NT2/D1 (cell line): ENCODE data around the gene CNTN6.

Experiments
- DNase-seq: peaks from one replicate; pipeline ENCODE4 v3.0.0-alpha.2; 2011; ENCODE audit warnings: low read depth, low spot score
- H3K27me3 ChIP-seq: 2 replicates; pipeline ENCODE4 v1.6.0; 2011; ENCODE audit warnings: mild to moderate bottlenecking; ENCODE audit not compliant: insufficient read length, insufficient read depth
- H3K36me3 ChIP-seq: 2 replicates; pipeline ENCODE4 v1.6.1; 2011; ENCODE audit warnings: mild to moderate bottlenecking, low read length, mixed read lengths; ENCODE audit not compliant: insufficient read depth, insufficient read length
- H3K4me1 ChIP-seq: 2 replicates; pipeline ENCODE4 v1.5.1; 2011; ENCODE audit not compliant: insufficient read depth, insufficient read length
- H3K4me3 ChIP-seq: 2 replicates; pipeline ENCODE4 v1.5.1; 2011; ENCODE audit warnings: low read depth; ENCODE audit not compliant: insufficient read length
- H3K9ac ChIP-seq: 2 replicates; pipeline ENCODE4 v1.6.0; 2011; ENCODE audit warnings: low read depth; ENCODE audit not compliant: insufficient read length
- H3K9me3 ChIP-seq: 2 replicates; pipeline ENCODE4 v1.5.1; 2011; ENCODE audit warnings: mild to moderate bottlenecking, low read length; ENCODE audit not compliant: insufficient read depth
- SUZ12 ChIP-seq: IDR thresholded peaks from 2 replicates; pipeline ENCODE4 v1.6.1; 2011; ENCODE audit not compliant: insufficient read length, insufficient read depth; ENCODE audit errors: extremely low read depth
- YY1 ChIP-seq: IDR thresholded peaks from 2 replicates; pipeline ENCODE4 v1.6.1; 2011; ENCODE audit not compliant: insufficient read length, insufficient read depth
- ZNF274 ChIP-seq: IDR thresholded peaks from 2 replicates; pipeline ENCODE4 v1.6.1; 2011; ENCODE audit warnings: mild to moderate bottlenecking, low read depth, low read length

Gene CNTN6

GRCh38 chr3:1287815-1288214 lies 195.0 kb downstream of the CNTN6 start:
- no peaks in the 10 kb centered on the region for H3K27me3 ChIP-seq
- no peaks in the 10 kb centered on the region for H3K9me3 ChIP-seq
- no peak for TF ChIP-seq YY1
- no peak for TF ChIP-seq SUZ12
- no peak overlapping the region for H3K4me3 ChIP-seq
- H3K4me1 ChIP-seq = no peaks in the 10 kb centered on the region
- H3K9ac ChIP-seq = no peak overlapping the region
- no peaks in the 10 kb centered on the region for H3K36me3 ChIP-seq
- DNase-seq = no peak

GRCh38 chr3:1288805-1289494 lies 196.1 kb downstream of the CNTN6 start:
- H3K4me1 ChIP-seq = no peaks in the 10 kb centered on the region
- H3K36me3 ChIP-seq = no peaks in the 10 kb centered on the region
- no peak for TF ChIP-seq YY1
- no peak for TF ChIP-seq SUZ12
- TF ChIP-seq ZNF274 = no peak
- H3K9ac ChIP-seq = no peak overlapping the region
- DNase-seq = no peak
- H3K27me3 ChIP-seq = no peaks in the 10 kb centered on the region
- H3K4me3 ChIP-seq = no peak overlapping the region
- H3K9me3 ChIP-seq = no peaks in the 10 kb centered on the region

GRCh38 chr3:1292571-1293071 lies 199.8 kb downstream of the CNTN6 start:
- no peak for DNase-seq
- Histone ChIP-seq H3K27me3 (no peaks in the 10 kb centered on the region), H3K36me3 (no peaks in the 10 kb centered on the region), H3K9me3 (no peaks in the 10 kb centered on the region), H3K9ac (no peak overlapping the region), H3K4me1 (no peaks in the 10 kb centered on the region), H3K4me3 (no peak overlapping the region)
- no peak for TF ChIP-seq YY1
- no peak for TF ChIP-seq SUZ12
- no peak for TF ChIP-seq ZNF274

- no peaks in the 10 kb centered on the region for H3K27me3 ChIP-seq
- no peak overlapping the region for H3K9ac ChIP-seq
- no peak for TF ChIP-seq YY1
- H3K36me3 ChIP-seq = no peaks in the 10 kb centered on the region
- H3K4me3 ChIP-seq = no peak overlapping the region
- no peak for DNase-seq
- no peaks in the 10 kb centered on the region for H3K4me1 ChIP-seq
- H3K9me3 ChIP-seq = no peaks in the 10 kb centered on the region
Observed at GRCh38 chr3:1294586-1294985, 201.8 kb downstream of the CNTN6 start.

- TF ChIP-seq ZNF274 (no peak), SUZ12 (no peak), YY1 (no peak)
- H3K4me1 ChIP-seq = no peaks in the 10 kb centered on the region
- no peaks in the 10 kb centered on the region for H3K27me3 ChIP-seq
- H3K4me3 ChIP-seq = no peak overlapping the region
- H3K9me3 ChIP-seq = no peaks in the 10 kb centered on the region
- no peaks in the 10 kb centered on the region for H3K36me3 ChIP-seq
- no peak for DNase-seq
- H3K9ac ChIP-seq = no peak overlapping the region
Observed at GRCh38 chr3:1318296-1319005, 225.6 kb downstream of the CNTN6 start.

GRCh38 chr3:1326546-1326945 lies 233.7 kb downstream of the CNTN6 start:
- H3K27me3 ChIP-seq = no peaks in the 10 kb centered on the region
- no peaks in the 10 kb centered on the region for H3K36me3 ChIP-seq
- no peak for DNase-seq
- no peak for TF ChIP-seq YY1
- TF ChIP-seq ZNF274 = no peak
- no peak for TF ChIP-seq SUZ12
- H3K9ac ChIP-seq = no peak overlapping the region
- H3K4me1 ChIP-seq = no peaks in the 10 kb centered on the region
- no peak overlapping the region for H3K4me3 ChIP-seq
- no peaks in the 10 kb centered on the region for H3K9me3 ChIP-seq

- no peak for DNase-seq
- H3K9me3 ChIP-seq = no peaks in the 10 kb centered on the region
- no peaks in the 10 kb centered on the region for H3K36me3 ChIP-seq
- H3K4me1 ChIP-seq = no peaks in the 10 kb centered on the region
- H3K4me3 ChIP-seq = no peak overlapping the region
- H3K27me3 ChIP-seq = no peaks in the 10 kb centered on the region
- TF ChIP-seq SUZ12 (no peak), ZNF274 (no peak), YY1 (no peak)
- no peak overlapping the region for H3K9ac ChIP-seq
Observed at GRCh38 chr3:1330107-1330506, 237.3 kb downstream of the CNTN6 start.
